HG02938 (cell line): Measurements from ENCODE around the gene NUBPL.

Experiments
- ATAC-seq: cut with Tn5 transposase; IDR thresholded peaks from one replicate; pipeline ENCODE4 v1.9.1; 2021; ENCODE audit warnings: mild to moderate bottlenecking, moderate library complexity; ENCODE audit not compliant: unreplicated experiment

NUBPL gene

GRCh38 chr14:31902002-31902401 lies 340.8 kb downstream of the NUBPL start:
- ATAC-seq = no peak

GRCh38 chr14:31902945-31903646 lies 341.9 kb downstream of the NUBPL start:
- ATAC-seq = no peak

- no peak for ATAC-seq
Measured at GRCh38 chr14:31909977-31910376, 348.8 kb downstream of the NUBPL start.
